Glomerular endothelial cell (primary cell): ENCODE results near the gene GCG. TPM values are rescaled to one million over a fixed set of nuclear protein-coding genes. Genes with fewer than 3 reads are reported as not detected.

Source experiments
- DNase-seq: peaks from one replicate; pipeline ENCODE4 v3.0.0-alpha.2; 2011; ENCODE audit warnings: low read depth, low spot score; ENCODE audit errors: extremely low read depth
- total RNA-seq: library from RNA; depleted of rRNA; stranded (reverse); fragments of >200 nt; gene quantifications from 2 replicates; pipeline ENCODE4 v1.2.3, GENCODE V29; 2015

GCG gene
- total RNA-seq = not detected in 2 replicates

GRCh38 chr2:162152147-162152546, at the start of gene GCG:
GCG (minus strand) TSS chr2:162152247; CDS start chr2:162149178, 3,069 bp downstream.
- no peak for DNase-seq

- DNase-seq = no peak
These were observed 48.6 kb upstream of the GCG start for GRCh38 chr2:162200636-162201035.

GRCh38 chr2:162199913-162200312, 47.9 kb upstream of the GCG start:
- DNase-seq = no peak

- no peak for DNase-seq
These were observed 46.2 kb upstream of the GCG start for GRCh38 chr2:162198239-162198638.

- DNase-seq = no peak
These were observed 45.2 kb upstream of the GCG start for GRCh38 chr2:162197069-162197825.

GRCh38 chr2:162196638-162197037, 44.6 kb upstream of the GCG start:
- DNase-seq = no peak

- DNase-seq = no peak
These were observed 36.4 kb upstream of the GCG start for GRCh38 chr2:162188451-162188850.

GRCh38 chr2:162185541-162186232, 33.6 kb upstream of the GCG start:
- no peak for DNase-seq

GRCh38 chr2:162184821-162185450, 32.9 kb upstream of the GCG start:
- no peak for DNase-seq

- no peak for DNase-seq
These were observed 32.3 kb upstream of the GCG start for GRCh38 chr2:162184359-162184758.

GRCh38 chr2:162182395-162182794, 30.3 kb upstream of the GCG start:
- DNase-seq = no peak

- no peak for DNase-seq
These were observed 25.3 kb upstream of the GCG start for GRCh38 chr2:162177301-162177700.

GRCh38 chr2:162175714-162176113, 23.7 kb upstream of the GCG start:
- DNase-seq = no peak

- DNase-seq = no peak
These were observed 22.7 kb upstream of the GCG start for GRCh38 chr2:162174746-162175145.

GRCh38 chr2:162172802-162173370, 20.8 kb upstream of the GCG start:
- no peak for DNase-seq

- no peak for DNase-seq
These were observed 14.7 kb upstream of the GCG start for GRCh38 chr2:162166745-162167144.

- no peak for DNase-seq
These were observed 14.1 kb upstream of the GCG start for GRCh38 chr2:162166174-162166573.

- no peak for DNase-seq
These were observed 12.8 kb upstream of the GCG start for GRCh38 chr2:162164802-162165201.

GRCh38 chr2:162159446-162159845, 7.4 kb upstream of the GCG start:
- no peak for DNase-seq

GRCh38 chr2:162156149-162156548, 4.1 kb upstream of the GCG start:
- no peak for DNase-seq

GRCh38 chr2:162155093-162155492, 3.0 kb upstream of the GCG start:
- DNase-seq = no peak
